GM18870 (cell line): ENCODE measurements around the gene TBC1D14.

Experiments used
- ATAC-seq: cut with Tn5 transposase; IDR thresholded peaks from one replicate; pipeline ENCODE4 v1.9.1; 2021; ENCODE audit warnings: moderate library complexity; ENCODE audit not compliant: unreplicated experiment

The TBC1D14 gene

DNA sequence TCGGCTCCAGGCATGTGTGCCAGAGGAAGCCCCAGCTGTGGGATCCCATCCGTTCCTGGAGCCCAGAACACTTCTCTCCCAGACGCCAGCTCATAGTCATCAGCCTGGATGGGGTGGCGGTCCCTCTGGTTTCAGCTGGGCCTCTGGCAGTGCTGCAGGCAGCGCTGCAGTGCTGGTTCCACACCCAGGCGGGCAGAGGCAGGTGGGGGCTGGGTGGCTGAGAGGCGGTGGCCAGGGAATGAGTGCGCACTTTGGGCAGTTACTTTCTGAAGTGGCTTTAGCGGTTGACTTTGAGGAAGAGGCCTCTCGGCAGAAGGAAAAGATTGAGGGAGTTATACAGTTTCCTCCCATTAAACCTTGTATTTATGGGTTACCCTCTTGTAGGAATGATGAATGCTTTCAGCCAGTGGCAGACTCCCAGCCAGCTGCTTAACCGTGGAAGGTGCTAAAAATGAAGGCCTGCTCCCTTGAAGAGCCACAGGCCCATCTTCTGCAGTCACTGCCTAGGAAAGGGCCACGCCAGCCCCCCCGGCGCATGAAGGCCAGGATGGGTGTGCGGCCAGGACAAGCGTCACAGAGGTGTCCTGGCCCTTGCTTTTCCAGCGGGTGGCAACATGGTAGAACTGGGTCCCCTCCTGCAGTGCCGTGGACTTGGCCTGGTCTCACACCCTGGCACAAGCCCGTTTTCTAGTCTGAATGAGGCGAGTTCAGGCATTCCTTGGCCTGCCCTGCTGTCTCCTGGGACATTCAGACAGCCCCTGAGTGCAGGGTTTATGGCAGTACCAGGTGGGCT, 143.5 kb downstream of the TBC1D14 start:
- no peak for ATAC-seq

DNA sequence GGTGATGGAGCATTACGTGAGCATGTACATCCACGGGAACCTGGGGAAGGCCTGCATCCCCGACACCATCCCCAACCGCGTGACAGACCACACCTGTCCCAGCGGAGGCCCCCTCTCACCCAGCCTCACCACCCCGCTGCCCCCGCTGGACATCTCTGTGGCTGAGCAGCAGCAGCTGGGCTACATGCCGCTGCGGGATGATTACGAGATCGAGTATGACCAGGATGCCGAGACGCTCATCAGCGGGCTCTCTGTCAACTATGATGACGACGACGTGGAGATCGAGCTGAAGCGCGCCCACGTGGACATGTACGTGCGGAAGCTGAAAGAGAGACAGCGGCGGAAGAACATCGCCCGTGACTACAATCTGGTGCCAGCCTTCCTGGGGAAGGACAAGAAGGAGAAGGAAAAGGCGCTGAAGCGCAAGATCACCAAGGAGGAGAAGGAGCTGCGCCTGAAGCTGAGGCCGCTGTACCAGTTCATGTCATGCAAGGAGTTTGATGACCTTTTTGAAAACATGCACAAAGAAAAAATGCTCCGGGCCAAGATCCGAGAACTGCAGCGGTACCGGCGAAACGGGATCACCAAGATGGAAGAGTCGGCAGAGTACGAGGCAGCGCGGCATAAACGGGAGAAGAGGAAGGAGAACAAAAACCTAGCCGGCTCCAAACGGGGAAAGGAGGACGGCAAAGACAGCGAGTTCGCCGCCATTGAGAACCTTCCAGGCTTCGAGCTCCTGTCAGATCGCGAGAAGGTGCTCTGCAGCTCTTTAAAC, 144.7 kb downstream of the TBC1D14 start:
- ATAC-seq: no peak

DNA sequence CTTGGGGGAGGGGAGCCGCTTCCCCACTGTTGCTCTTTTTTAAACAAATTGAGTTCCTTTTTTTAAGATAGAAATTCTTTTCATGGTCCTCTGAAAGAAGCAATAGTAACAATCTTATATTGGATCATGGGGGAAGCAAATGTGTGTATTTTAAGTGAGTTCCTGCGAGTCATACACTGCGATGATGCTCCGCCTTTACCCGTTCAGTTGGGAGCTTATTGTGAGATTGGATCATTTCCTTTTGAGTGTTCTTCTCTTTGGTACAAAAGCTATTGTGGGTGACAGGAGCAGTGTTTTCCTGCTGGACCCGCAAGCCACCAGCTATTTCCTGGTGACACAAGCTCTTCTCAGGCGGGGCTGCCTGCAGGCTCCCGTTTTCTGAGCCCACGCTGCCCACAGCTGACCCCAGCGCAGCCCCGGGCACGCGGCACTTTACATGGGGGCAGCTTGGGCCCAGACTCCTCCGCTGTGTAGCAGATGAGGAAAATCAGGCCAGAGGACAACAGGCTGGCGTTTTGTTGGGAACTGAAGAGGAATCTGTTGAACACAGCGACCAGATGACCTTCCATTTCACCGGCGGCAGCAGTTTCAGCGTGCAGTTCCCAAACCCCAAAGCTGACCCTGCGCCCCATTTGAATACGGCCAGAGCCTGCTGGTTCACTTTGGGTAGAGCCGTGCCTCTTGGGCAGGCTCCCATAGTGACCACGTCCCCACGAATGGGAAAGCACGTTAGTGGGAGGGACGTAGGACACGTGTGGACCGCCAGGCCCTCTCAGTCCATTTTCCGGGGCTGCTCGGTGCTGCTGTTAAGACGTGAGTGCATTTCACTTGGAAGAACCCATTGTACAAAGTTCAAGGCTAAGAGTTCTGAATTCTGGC, 145.7 kb downstream of the TBC1D14 start:
- no peak for ATAC-seq

- no peak for ATAC-seq
These were observed 146.3 kb downstream of the TBC1D14 start for GRCh38 chr4:7055990-7056325.

- ATAC-seq: peak; percentile 10
These were observed 149.2 kb downstream of the TBC1D14 start for GRCh38 chr4:7058792-7059191.

DNA sequence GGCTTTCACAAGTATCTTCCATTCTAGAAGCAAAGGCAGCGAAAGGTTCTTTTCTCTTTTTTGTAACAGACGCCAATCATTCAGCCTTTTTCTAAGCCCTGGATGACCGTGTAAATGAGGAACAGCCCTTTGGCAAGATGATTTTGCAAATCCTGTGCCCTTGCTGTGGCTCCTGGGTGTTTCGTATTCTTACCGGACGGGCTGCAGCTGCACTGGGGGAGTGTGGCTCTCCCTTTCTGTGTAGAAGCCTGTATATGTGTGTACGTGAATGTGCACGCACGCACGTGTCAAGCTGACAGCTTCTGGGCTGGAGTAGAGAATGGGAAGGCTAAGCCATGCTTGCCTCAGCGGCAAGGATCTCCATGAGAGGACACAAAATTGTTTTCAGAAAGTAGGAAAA, 150.0 kb downstream of the TBC1D14 start:
- ATAC-seq: no peak

DNA sequence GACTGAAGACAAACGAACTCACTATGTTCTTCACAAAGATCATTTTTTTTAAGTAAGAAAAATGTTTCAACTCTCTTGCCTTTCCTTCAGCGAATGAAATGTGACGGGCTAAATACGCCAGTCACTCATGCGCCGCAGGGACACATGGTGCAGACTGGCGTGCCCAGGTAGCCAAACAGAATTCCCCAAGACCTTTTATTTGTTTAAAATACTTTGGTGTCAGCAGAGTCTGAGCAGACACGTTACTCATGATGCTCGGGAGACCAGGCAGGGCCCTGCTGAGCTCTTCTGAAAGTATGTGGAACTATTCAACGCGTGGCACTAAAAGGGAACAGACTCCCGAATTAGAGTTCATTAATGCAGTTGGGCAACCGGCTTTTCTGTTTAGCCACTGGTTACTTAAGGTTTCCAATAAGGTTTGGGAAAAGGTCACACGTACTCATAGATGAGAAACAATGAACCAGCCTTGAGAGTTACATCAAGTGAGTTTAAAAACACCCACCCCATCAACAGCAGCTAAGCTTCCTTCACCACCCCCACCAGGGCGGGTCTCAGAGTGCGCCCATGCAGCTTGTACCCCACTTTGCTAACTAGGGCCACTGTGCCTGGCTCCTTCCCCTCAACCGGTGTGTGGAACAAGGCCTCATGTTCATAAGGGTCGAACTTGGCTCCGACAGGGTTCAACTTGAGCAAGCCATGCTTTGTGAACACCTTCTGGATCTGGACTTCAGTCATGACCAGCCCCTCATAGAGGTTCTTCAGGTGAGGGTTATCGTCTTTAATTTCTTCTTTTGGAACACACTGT, 150.9 kb downstream of the TBC1D14 start:
- no peak for ATAC-seq

- no peak for ATAC-seq
These were observed 152.2 kb downstream of the TBC1D14 start for GRCh38 chr4:7061815-7062214.

DNA sequence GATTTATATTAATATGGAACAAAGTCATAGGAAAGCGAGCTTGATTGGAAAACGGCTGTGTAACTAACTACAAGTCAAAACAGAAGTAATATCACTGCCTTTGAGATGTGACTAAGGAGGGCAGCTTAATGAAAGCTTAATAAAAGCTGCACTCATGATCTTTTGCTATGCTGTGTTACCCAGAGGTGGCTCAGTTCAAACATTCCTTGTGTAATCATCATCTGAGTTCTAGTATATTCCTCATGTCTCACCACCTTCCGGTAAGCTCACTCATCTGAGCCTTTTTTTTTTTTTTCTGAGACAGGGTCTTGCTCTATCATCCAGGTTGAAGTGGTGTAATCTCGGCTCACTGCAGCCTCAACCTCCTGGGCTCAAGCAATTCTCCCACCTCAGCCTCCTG, 153.2 kb downstream of the TBC1D14 start:
- ATAC-seq: no peak

DNA sequence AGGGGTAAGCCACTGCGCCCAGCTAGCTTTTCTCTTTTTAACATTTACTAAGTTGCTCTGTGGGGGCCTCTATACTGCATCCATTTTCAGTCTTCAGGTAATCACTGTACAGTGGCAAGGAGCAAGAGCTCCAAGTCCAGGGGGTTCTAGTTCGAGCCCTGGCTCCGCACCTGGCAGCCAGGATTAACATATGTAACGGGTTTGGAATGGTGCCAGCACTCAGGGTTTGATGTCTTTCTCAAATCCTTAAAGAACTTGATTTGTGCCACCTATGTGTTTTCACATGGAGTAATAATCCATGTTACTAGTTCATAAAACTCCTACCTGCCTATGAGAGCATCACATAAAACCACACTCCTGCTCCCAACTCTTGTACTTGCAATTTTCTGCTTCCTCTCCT, 153.7 kb downstream of the TBC1D14 start:
- no peak for ATAC-seq

DNA sequence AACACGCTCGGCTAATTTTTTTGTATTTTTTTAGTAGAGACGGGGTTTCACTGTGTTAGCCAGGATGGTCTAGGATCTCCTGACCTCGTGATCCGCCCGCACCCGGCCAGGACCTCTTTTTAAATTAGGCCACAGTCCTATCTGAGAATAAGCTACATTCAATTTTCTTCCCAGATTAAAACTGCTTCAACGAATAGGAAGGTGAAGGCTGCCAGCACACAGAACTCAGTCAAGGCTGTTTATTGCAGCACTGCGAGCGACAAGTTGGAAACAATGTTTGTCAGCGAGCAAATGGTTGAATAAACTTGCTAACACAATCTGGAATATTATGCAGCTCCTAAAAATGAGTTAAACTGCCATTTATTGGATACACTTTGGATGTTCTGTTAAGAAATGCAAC, 156.4 kb downstream of the TBC1D14 start:
- ATAC-seq: no peak

GRCh38 chr4:7066493-7066892, 156.9 kb downstream of the TBC1D14 start:
- no peak for ATAC-seq

DNA sequence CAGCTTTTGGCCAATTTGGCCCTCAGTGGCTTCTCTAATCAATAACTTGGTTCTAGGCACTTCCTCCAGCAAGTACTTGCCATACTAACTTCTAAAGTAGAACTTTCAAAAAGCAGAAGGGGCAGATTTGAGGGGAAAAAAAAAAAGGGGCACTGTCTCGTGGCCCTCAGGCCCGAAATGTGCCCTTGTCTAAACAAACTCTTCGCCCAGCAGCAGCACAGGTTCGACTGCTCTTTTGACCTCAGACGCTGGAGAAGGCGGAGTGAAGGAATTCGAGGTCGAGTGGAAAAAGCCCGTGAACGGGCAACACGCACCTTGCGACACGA, 157.5 kb downstream of the TBC1D14 start:
- no peak for ATAC-seq

GRCh38 chr4:7067452-7068278, 158.0 kb downstream of the TBC1D14 start, which contains the start of gene GRPEL1:
Gene GRPEL1 (minus strand): TSS chr4:7068064. CDS start chr4:7068032, 32 bp downstream.
- peak; percentile 96 for ATAC-seq

DNA sequence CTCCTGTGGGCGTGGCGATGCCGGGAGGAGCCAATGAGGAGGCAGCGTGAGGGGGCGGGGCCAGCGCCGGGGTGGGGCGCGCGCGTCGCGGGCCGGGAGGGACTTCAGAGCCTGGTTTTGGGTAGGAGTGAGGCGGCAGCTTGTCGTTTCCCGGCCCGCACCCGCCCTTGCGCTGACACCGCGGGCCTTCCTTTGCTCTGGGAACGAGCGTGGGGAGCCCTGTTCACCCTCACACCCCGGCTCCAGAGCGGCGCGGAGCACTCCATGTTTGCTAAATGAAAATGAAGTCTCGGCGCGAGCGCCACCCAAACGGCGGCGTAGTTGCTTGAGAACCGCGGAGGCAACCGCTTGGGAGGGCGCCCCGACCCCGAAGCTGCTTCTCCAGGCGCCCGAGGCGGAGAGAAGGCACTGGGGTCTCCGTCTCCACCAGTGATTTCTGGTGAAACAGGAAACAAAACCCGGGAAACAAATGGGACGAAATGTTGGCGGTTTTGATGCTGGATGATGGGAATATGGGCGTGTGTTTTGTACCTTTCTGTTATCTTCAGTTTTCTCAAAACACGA, 158.7 kb downstream of the TBC1D14 start:
- no peak for ATAC-seq

- ATAC-seq: no peak
These were observed 159.3 kb downstream of the TBC1D14 start for GRCh38 chr4:7068883-7069282.

GRCh38 chr4:7070729-7071511, 161.3 kb downstream of the TBC1D14 start:
- peak; percentile 39 for ATAC-seq

- no peak for ATAC-seq
These were observed 163.4 kb downstream of the TBC1D14 start for GRCh38 chr4:7073059-7073458.
